GM11168 (cell line): ENCODE data around the gene KHNYN.
"Not testable (repeated sequence)": the region's sequence is repeated elsewhere in the genome, so short reads cannot be mapped to it uniquely, and the experiment has no call there.

Experiments
- in situ Hi-C: fragments of 300-500 bp; cut with MboI; formaldehyde crosslinking; loops from one replicate; pipeline ENCODE4 v1.12.0; 2022; ENCODE audit warnings: low sequenced_read_pairs; ENCODE audit not compliant: unreplicated experiment

The KHNYN gene

GRCh38 chr14:24429395-24430142, at the start of gene KHNYN, which contains the start of gene CBLN3:
Gene KHNYN, plus strand, starts transcription at chr14:24429954. Its CDS starts 777 bp downstream, at chr14:24430731.
Gene CBLN3, minus strand, starts transcription at chr14:24429668. Its CDS starts 614 bp downstream, at chr14:24429054.
- in situ Hi-C loops: loop anchor here (10.0 kb wide), 1 partner anchor 65 kb away; the partner anchor contains the start of gene NFATC4

GRCh38 chr14:24381363-24382063, 48.2 kb upstream of the KHNYN start:
- in situ Hi-C loops: no loop called here

GRCh38 chr14:24382064-24382371, 47.7 kb upstream of the KHNYN start:
- in situ Hi-C loops: no loop called here

- in situ Hi-C loops: no loop called here
These were observed 45.6 kb upstream of the KHNYN start for GRCh38 chr14:24384169-24384568.

GRCh38 chr14:24385524-24385923, 44.2 kb upstream of the KHNYN start:
- in situ Hi-C loops: no loop called here

DNA sequence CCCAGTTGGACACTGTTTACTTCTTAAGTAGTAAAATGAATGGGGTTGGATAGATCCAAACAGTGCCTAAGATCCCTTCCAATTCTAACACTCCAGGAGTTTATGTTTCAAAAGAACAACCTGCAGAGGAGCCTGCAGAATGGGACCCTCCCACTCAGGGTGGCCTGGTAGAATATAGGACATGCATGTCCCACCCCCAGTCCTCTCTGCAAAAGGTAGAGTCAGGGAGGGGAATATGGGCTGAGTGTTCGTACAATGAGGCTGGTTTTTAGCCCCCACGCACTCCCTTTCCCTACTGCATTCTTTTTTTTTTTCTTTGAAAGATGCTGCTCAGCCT, 42.8 kb upstream of the KHNYN start:
- in situ Hi-C loops: no loop called here

GRCh38 chr14:24387579-24387978, 42.2 kb upstream of the KHNYN start:
- in situ Hi-C loops: not testable (repeated sequence)

DNA sequence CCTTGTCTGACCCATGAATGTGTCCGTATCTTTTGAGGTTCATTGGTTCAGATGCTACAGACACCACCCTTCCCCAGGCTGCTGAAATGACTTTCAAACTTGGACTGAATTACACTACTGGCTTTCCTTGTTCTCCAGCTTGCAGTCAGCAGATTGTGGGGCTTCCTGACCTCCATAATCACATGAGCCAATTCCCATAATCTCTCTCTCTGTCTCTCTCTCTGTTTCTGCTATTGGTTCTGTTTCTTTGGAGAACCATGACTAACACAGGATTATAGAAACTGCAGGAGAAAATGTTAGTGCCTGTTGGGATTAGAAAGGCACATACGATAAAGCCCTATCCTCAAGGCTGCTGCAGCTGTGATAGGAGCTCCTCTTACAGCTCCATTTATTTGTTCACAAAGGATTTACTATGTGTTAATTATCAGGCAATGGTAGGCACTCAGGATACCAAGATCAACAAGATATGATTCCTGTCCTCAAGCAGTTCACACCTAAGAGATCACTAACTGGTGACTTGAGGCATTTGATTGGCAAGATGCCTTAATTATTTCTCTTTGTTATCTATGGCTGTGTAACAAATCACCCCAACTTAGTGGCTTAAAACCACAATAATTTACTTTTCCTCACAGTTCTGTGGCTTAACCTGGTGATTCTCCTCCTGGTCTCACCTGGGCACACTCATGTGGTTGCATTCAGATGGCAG, 41.1 kb upstream of the KHNYN start:
- in situ Hi-C loops: no loop called here

GRCh38 chr14:24389226-24389848, 40.4 kb upstream of the KHNYN start:
- in situ Hi-C loops: no loop called here

- in situ Hi-C loops: no loop called here
These were observed 38.9 kb upstream of the KHNYN start for GRCh38 chr14:24390701-24391468.

DNA sequence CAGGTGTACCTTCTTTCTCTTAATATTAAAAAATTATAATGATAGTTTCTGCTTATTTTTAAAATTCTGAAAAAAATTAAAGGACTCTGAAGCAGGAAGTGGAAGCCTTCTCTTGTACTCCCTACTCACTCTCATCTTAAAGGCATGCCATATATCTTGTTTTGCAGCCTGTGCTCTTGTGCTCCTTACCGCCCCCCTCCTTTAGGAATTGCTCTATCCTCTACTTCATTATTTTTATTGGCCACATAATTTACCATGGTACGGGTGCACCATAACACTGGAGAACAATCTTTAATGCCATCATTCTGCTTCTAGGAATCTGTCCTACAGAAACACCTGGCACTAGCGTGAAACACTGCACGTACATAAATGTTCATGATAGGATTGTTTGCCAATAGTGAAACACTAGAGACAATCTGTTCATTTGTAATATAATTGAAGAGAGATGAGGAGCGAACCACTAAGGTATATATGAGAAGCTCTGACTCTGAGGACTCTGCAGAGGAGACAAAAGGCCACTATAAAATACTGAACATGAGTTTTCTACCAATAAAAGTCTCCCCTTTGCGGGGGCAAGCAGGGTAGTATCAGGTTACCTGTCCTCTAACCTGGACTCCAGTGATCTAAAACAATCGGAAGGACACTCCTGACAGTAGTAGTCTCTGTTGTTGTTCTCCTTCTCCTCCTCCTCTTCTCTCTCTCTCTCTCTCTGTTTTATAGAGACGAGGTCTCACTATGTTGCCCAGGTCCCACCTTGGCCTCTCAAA, 37.2 kb upstream of the KHNYN start:
- in situ Hi-C loops: no loop called here

GRCh38 chr14:24394275-24394674, 35.5 kb upstream of the KHNYN start:
- in situ Hi-C loops: no loop called here

GRCh38 chr14:24395609-24396582, 33.9 kb upstream of the KHNYN start:
- in situ Hi-C loops: no loop called here

GRCh38 chr14:24397639-24398292, 32.0 kb upstream of the KHNYN start:
- in situ Hi-C loops: no loop called here

DNA sequence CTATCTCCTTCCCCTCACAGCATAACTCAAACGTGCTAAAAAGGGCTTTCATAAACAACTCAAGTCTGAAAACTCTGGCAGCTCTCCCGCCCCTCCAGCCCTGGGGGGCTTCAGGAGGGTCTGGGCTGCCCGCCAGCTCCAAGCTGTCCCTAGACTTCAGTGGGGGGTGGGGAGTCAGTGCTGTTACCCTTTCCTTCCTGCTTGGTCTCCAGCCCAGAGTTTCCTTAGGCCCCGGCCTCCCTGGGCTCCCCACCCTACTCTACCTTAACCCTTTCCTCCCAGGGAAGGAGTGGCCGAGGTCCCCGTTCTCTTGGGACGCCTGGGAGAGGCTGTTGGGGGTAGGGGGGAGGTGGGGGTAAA, 31.5 kb upstream of the KHNYN start:
- in situ Hi-C loops: no loop called here

GRCh38 chr14:24398653-24399446, 30.9 kb upstream of the KHNYN start, which contains the start of gene NYNRIN:
Gene NYNRIN, plus strand, starts transcription at chr14:24399003. Its CDS starts 244 bp downstream, at chr14:24399247.
- in situ Hi-C loops: no loop called here

DNA sequence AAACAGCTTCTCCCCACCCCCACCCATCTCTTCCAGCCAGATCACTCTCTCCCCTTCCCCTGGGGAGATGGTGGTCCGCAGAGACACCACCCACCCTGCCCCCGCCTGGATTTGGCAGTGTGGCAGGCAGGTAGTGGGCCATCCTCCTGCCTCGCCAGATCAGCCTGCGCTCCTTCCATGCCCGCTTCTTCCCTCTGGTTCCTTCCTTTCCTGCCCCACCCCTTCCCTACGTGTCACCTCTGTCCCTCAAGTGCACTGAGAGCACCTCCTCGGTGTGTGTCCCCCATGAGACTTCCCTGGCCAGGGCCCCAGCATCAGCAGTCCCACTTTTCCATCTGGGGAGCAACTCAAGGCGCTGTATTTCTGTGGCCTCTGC, 30.3 kb upstream of the KHNYN start:
- in situ Hi-C loops: no loop called here
